Erythroblast (primary cell): Measurements from ENCODE around the gene TRIO.

Experiments used
- GATA1 ChIP-seq: IDR thresholded peaks from 2 replicates; pipeline ENCODE4 v1.6.1; 2011; ENCODE audit warnings: low read depth, mild to moderate bottlenecking, control low read depth, low read length, moderate library complexity
- POLR2A ChIP-seq: IDR thresholded peaks from 2 replicates; pipeline ENCODE4 v1.6.1; 2011; ENCODE audit warnings: mild to moderate bottlenecking, low read length

GRCh38 chr5:14545308-14545707 is 402.2 kb downstream of the TRIO start:
- TF ChIP-seq POLR2A (no peak), GATA1 (no peak)
